NCI-H524 (cell line): Measurements from ENCODE around the gene DDX3X.
"Not testable (repeated sequence)": the region's sequence is repeated elsewhere in the genome, so short reads cannot be mapped to it uniquely, and the experiment has no call there.

Experiments used
- DNase-seq, 2 experiments: peaks; one replicate each; lab custom pipeline; 2025; lab: John Stamatoyannopoulos, UW

Gene DDX3X

GRCh38 chrX:41333744-41334362, at the start of gene DDX3X:
Gene DDX3X, plus strand, starts transcription at chrX:41334162. Its CDS starts 91 bp downstream, at chrX:41334253.
- DNase-seq = peak; percentile 81 to 93

- DNase-seq = not testable (repeated sequence)
Measured at GRCh38 chrX:41285928-41286327, 48.0 kb upstream of the DDX3X start.

DNA sequence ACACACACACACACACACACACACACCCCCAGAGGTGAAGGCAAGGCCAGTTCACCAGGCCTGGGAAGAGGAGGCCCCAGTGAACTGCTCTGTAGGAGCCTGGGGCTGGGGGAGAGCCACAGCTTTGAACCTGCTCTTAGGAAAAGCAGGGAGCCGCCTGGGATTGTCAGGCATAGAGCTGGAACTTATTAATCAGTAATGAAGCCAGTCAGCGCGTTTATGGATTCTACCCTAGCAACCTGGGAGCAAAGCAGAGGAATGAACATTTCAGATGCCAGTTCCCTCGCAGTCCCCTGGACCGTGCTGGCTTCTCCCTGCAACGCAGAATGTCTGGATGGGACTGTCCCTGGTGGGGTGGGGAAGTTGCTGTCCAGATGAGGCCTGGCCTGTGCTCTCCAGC, 45.3 kb upstream of the DDX3X start:
- no peak for DNase-seq

GRCh38 chrX:41289095-41289494, 44.9 kb upstream of the DDX3X start:
- DNase-seq = no peak

- no peak for DNase-seq
Measured at GRCh38 chrX:41291309-41291708, 42.7 kb upstream of the DDX3X start.

DNA sequence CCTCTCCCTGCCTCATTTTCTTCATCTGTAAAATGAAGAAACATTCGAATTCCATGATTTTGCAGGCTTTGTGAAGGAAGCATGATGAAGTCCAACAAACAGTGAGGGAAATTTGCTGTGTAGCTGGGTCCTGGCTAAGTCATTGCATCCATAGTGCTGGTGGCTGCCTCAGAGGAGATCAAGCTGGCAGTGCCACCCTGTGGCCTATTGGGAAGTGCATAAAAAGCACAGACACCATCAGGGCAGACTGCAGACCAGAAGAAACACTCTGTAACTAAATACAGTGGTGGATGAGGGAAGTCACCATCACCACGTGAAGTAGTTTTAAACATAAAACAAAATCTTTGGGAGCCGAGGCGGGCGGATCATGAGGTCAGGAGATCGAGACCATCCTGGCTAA, 40.7 kb upstream of the DDX3X start:
- peak; percentile 8 to 53 for DNase-seq

DNA sequence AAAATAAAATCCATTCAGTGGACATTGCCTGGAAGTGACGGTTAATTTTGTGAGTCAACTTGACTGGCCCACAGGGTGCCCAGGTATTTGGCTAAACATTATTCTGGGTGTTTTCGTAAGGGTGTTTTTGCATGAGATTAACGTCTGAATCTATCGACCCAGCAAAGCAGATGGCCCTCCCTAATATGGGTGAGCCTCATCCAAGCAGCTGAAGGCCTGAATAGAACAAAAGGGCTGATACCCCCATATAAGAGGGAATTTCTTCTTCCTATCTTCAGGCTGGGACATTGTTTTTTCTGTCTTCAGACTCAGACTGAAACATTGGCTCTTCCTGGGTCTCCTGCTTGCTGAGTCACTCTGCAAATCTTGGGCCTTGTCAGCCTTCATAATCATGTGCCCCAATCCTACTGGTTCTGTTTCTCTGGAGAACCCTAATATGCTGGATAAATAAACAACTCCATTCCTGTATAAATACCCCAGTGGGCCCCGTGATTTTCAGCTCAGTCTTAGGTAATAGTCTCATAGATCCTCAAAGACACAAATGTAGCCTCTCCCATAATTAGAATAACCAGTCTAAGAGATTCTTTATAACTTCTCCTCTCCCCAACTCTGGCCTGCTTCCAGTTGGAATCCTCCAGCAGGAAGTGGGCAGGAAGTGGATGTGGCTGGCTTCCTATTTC, 33.1 kb upstream of the DDX3X start:
- DNase-seq = no peak

DNA sequence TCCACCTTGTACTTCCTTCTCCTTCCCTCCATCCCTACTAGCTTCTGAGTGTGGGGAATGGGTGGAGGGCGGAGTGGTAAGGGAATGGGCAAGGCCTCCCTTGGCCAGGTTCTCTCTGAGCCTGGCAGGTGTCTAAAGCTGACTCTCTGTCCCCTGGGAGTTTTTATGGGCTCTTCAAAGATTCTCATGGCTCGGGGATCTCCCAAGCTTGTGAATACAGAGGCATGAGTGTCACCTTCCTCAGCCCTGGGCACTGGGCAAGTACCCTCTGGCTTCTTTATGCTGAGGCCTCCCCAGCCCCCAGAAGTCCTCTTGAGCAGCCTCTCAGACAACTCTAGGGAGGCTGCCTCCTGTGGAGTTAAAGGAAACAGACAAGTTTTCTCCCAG, 32.5 kb upstream of the DDX3X start:
- peak in 1 of 2 experiments; percentile 31 for DNase-seq

GRCh38 chrX:41302370-41302769, 31.6 kb upstream of the DDX3X start:
- DNase-seq = no peak

GRCh38 chrX:41303013-41303412, 30.9 kb upstream of the DDX3X start:
- no peak for DNase-seq

DNA sequence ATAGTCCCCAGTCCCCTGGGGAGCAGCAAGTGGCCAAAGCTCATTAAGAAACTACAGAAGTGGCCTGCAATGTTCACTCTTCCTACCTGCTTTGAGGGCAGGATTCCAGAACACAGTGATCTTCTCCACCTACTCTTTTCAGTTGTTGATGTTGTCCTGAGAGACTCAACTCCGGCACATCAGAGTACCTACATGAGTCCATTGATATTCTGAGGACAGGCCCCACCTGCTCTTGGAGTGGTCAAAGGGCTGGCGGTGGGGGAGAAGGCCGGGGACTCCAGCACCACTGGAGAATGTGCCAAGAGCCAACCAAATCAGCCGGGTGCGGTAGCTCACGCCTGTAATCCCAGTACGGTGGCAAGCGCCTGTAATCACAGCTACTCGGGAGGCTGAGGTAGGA, 29.8 kb upstream of the DDX3X start:
- DNase-seq = no peak

GRCh38 chrX:41308884-41309647, 24.9 kb upstream of the DDX3X start:
- no peak for DNase-seq

GRCh38 chrX:41312786-41313185, 21.2 kb upstream of the DDX3X start:
- DNase-seq = no peak

GRCh38 chrX:41313419-41313818, 20.5 kb upstream of the DDX3X start:
- no peak for DNase-seq

DNA sequence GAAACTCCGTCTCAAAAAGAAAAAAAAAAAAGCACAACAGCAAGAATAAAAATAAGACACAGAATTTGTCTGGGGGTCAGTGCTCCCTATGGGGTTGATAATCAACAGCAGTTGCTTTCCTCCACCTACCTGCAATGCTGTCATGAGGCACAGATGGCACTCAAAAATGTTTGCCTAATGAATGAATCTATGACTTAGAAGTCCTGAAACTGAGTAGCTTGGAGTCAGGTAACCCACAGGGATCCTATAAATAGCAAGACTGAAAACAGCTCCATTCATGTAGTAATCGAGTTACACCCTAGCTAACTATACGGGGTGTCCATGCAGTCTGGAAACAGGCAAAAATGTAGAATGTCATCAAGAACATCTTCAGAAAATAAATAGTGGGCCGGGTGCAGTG, 19.8 kb upstream of the DDX3X start:
- DNase-seq = peak in 1 of 2 experiments; percentile 30

GRCh38 chrX:41314881-41315280, 19.1 kb upstream of the DDX3X start:
- DNase-seq = no peak

- DNase-seq = not testable (repeated sequence)
Measured at GRCh38 chrX:41316266-41316665, 17.7 kb upstream of the DDX3X start.

DNA sequence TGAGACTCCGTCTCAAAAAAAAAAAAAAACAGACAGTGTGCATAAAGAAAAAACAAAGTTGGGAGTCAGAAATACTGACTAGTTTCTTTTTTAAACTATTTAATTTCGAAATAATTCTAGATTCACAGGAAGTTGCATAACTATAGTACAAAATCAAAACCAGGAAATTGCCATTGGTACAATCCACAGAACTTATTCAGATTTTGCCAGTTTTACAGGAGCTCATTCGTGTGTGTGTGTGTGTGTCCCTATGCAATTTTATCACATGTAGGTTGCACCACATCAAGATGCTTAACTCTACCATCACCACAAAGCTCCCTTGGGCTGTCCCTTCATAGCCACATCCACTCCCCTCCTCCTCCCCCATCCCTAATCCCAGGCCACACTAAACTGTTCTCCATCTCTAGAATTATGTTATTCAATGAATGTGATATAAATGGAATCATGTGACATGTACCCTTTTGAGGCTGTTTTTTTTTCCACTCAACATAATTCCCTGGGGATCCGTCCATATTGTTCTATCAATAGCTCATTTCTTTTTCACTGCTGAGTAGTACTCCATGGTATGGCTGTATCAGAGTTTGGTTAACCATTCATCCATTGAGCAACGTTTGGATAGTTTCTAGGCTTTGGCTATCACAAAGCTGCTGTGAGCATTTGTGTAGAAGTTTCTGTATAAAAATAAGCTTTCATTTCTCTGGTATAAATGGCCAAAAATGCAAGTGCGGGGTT, 16.3 kb upstream of the DDX3X start:
- DNase-seq = no peak

DNA sequence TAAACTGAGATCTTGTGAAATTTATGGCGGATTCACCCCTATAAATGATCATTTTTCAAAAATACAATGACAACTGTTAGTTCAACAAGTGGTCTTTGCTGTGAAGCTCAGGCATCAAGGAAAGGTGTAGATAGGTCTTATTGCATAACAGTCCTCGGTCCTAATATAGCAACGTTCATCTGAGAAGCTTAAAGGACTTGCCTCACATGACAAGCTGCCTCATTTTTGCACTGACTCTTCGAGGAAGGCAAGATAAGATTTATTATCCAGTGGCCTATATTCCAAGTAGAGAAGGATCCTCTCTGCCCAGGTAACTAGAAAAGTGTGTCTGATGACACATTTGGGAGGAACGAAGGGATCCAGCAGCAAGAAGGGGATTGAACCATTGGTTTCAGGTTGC, 13.6 kb upstream of the DDX3X start:
- DNase-seq = no peak

- no peak for DNase-seq
Measured at GRCh38 chrX:41322821-41323603, 10.9 kb upstream of the DDX3X start.

DNA sequence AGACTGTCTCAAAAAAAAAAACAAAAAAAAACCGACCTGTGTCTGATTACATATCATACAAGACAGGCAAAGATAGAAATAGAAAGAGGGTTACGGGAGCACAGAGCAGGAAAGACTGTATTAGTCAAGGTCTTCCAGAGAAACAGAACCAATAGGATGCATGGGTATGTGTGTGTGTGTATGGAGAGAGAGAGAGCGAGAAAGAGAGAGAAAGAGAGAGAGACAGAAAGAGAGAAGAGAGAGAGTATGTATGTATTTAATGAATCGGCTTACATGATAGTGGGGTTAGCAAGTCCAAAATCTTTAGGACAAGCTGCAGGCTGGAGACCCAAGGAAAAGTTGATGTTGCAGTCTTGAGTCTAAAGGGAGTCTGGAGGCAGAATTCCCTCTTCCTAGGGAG, 7.5 kb upstream of the DDX3X start:
- DNase-seq = no peak

- DNase-seq = no peak
Measured at GRCh38 chrX:41327341-41327740, 6.6 kb upstream of the DDX3X start.
